GM12801 (cell line): Measurements from ENCODE around the gene CENPP.

Experiments used
- CTCF ChIP-seq: IDR thresholded peaks from one replicate; pipeline ENCODE4 v1.5.1; 2011; ENCODE audit warnings: control low read depth; ENCODE audit not compliant: insufficient read length; ENCODE audit errors: extremely low read depth

Gene CENPP

GRCh38 chr9:92422611-92423338 is 97.0 kb downstream of the CENPP start:
- no peak for TF ChIP-seq CTCF

GRCh38 chr9:92423612-92424011 is 97.9 kb downstream of the CENPP start:
- no peak for TF ChIP-seq CTCF

- TF ChIP-seq CTCF = no peak
Observed at GRCh38 chr9:92424340-92424739, 98.6 kb downstream of the CENPP start, which contains the start of gene OMD. OMD (minus strand) TSS chr9:92424471; CDS start chr9:92417558, 6,913 bp downstream.

GRCh38 chr9:92425474-92425873 is 99.7 kb downstream of the CENPP start:
- no peak for TF ChIP-seq CTCF

GRCh38 chr9:92426501-92427145 is 100.9 kb downstream of the CENPP start:
- TF ChIP-seq CTCF = no peak

GRCh38 chr9:92429836-92430235 is 104.1 kb downstream of the CENPP start:
- TF ChIP-seq CTCF = no peak

GRCh38 chr9:92432350-92432749 is 106.6 kb downstream of the CENPP start:
- TF ChIP-seq CTCF = no peak
